Activated T-cell treated with anti-CD3 and anti-CD28 coated beads, Interleukin-2, amount 50 U/mL, for 4 hours (primary cell): Measurements from ENCODE around the gene TBX2. TPM values are rescaled to one million over a fixed set of nuclear protein-coding genes. Genes with fewer than 3 reads are reported as not detected.

Source experiments
- ATAC-seq, 2 donors: fragments of 200-7000 bp; cut with Tn5 transposase; one replicate each; pipeline ENCODE4 v1.10.0; 2021
- DNase-seq: peaks from one replicate; pipeline ENCODE4 v3.0.0-alpha.2; 2020
- H3K27me3 Mint-ChIP-seq: one replicate; pipeline ENCODE4 v1.8.0; 2021; ENCODE audit warnings: low read depth, mixed read lengths
- H3K36me3 Mint-ChIP-seq: one replicate; pipeline ENCODE4 v1.8.0; 2022; ENCODE audit warnings: mixed read lengths; ENCODE audit not compliant: insufficient read depth
- H3K4me1 Mint-ChIP-seq: one replicate; pipeline ENCODE4 v1.8.0; 2021; ENCODE audit warnings: low read depth, mixed read lengths
- H3K4me3 Mint-ChIP-seq: one replicate; pipeline ENCODE4 v1.8.0; 2021; ENCODE audit warnings: mild to moderate bottlenecking, moderate library complexity, mixed read lengths
- H3K9me3 Mint-ChIP-seq: one replicate; pipeline ENCODE4 v1.8.0; 2021; ENCODE audit warnings: mixed read lengths
- total RNA-seq, 3 donors: library from RNA; stranded (reverse); gene quantifications; one replicate each; pipeline ENCODE4 v1.2.1, GENCODE V29; 2021

TBX2 gene
- total RNA-seq, 3 donors from 2014 or later: 0.05 to 0.16 (median 0.15) TPM

- H3K27me3 Mint-ChIP-seq: peaks cover 7% of the 10 kb centered on the region
- H3K9me3 Mint-ChIP-seq: no peaks in the 10 kb centered on the region
- no peak for ATAC-seq
- DNase-seq: no peak
- H3K36me3 Mint-ChIP-seq: peaks cover 2% of the 10 kb centered on the region
- no peak overlapping the region for H3K4me3 Mint-ChIP-seq
- H3K4me1 Mint-ChIP-seq: no peaks in the 10 kb centered on the region
Observed at GRCh38 chr17:61388561-61389356, 10.9 kb upstream of the TBX2 start.

DNA sequence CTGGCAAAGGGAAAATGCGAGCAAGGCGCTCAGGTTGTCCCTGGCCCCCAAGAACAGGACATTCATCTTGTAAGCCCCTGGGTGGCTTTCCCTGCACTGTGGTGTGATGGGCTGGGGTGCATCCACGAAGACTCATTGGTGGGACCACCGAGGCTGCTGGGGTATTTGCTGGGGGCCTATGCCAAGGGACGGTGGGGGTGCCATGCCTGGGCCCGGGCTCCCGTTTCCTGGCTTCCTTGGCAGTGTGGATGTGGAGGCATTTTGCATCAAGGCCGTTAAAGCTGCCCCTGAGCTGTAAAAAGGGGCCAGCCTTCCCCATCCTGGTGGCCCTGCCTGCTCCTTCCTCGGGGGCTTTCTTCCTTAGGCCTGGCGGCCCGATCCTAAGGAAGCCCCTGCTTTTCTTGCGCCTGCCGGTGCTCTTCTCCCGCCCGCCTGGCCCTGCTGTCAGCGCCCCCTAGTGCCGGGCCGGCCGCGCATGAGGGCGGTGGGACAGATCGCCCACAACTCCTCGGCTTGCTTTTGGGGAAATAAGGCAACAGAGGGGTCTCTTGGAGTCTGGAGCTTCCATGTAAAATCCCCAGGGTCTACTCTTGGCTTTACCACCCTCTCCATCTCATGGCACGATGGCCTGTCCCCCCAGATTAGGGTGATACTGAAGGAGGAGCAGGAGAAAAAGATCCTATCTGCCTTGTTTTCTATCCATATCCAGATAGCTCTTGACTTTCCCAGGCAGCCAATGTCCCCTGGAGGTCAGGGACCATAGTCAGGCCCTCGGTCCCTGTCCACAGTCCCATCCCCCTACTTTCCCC lies 9.8 kb upstream of the TBX2 start:
- H3K4me3 Mint-ChIP-seq: no peak overlapping the region
- H3K4me1 Mint-ChIP-seq: no peaks in the 10 kb centered on the region
- peaks cover 13% of the 10 kb centered on the region for H3K27me3 Mint-ChIP-seq
- ATAC-seq (peak; percentile 64 to 67), DNase-seq (no peak)
- H3K9me3 Mint-ChIP-seq: no peaks in the 10 kb centered on the region
- peaks cover 2% of the 10 kb centered on the region for H3K36me3 Mint-ChIP-seq

- Mint-ChIP-seq H3K36me3 (peaks cover 2% of the 10 kb centered on the region), H3K4me1 (peaks cover 2% of the 10 kb centered on the region), H3K9me3 (no peaks in the 10 kb centered on the region), H3K4me3 (no peak overlapping the region), H3K27me3 (peaks cover 18% of the 10 kb centered on the region)
- DNase-seq: no peak
- ATAC-seq: no peak
Observed at GRCh38 chr17:61390479-61390791, 9.2 kb upstream of the TBX2 start.

- Mint-ChIP-seq H3K36me3 (peaks cover 2% of the 10 kb centered on the region), H3K27me3 (peaks cover 25% of the 10 kb centered on the region), H3K4me3 (no peak overlapping the region), H3K9me3 (no peaks in the 10 kb centered on the region), H3K4me1 (peaks cover 5% of the 10 kb centered on the region)
- DNase-seq (no peak), ATAC-seq (no peak)
Observed at GRCh38 chr17:61391595-61392291, 7.9 kb upstream of the TBX2 start.

DNA sequence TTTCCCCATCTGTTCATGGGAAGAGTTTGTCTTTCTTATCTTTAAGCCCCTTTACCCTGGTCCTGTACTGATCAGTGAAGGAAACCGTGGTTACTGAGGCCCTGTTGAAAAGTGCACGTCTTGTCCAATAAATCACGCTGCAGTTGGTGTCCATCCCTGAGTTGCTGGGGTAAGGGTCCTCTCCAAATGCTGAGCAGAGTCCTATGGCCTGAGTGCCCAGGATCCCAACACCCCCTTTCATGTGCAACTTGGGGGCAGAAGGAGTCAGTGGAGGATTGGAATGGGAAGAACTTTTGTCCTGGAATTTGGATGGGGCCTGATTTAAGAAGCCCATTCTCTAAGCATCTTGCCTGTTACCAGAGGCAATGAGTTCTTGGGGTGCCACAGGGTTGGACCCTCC lies 7.0 kb upstream of the TBX2 start:
- Mint-ChIP-seq H3K27me3 (peaks cover 28% of the 10 kb centered on the region), H3K9me3 (no peaks in the 10 kb centered on the region), H3K4me3 (no peak overlapping the region), H3K4me1 (peaks cover 5% of the 10 kb centered on the region), H3K36me3 (peaks cover 2% of the 10 kb centered on the region)
- no peak for DNase-seq
- no peak for ATAC-seq

DNA sequence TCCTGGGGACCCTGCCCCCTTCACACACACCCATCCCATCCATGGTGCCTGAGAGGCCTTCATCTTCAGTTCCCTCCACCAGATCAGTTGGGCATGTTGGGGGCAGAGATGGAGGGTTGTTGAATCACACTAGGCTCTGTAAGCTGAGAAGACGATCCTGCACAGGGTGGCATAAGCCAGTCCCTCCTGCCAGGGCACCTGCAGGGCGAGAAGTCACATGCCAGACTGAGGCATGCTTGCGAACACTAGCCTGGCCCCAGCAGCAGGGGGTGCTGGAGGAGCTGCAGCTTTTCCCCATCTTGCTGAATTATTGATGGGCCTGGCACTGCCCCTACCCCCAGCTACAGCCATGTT lies 6.1 kb upstream of the TBX2 start:
- Mint-ChIP-seq H3K4me1 (peaks cover 12% of the 10 kb centered on the region), H3K9me3 (no peaks in the 10 kb centered on the region), H3K36me3 (peaks cover 2% of the 10 kb centered on the region), H3K27me3 (peaks cover 35% of the 10 kb centered on the region), H3K4me3 (no peak overlapping the region)
- DNase-seq: no peak
- no peak for ATAC-seq

GRCh38 chr17:61393904-61394629 lies 5.6 kb upstream of the TBX2 start:
- H3K4me3 Mint-ChIP-seq: no peak overlapping the region
- no peak for ATAC-seq
- H3K9me3 Mint-ChIP-seq: no peaks in the 10 kb centered on the region
- H3K27me3 Mint-ChIP-seq: peaks cover 35% of the 10 kb centered on the region
- DNase-seq: no peak
- H3K4me1 Mint-ChIP-seq: peaks cover 15% of the 10 kb centered on the region
- H3K36me3 Mint-ChIP-seq: peaks cover 2% of the 10 kb centered on the region

DNA sequence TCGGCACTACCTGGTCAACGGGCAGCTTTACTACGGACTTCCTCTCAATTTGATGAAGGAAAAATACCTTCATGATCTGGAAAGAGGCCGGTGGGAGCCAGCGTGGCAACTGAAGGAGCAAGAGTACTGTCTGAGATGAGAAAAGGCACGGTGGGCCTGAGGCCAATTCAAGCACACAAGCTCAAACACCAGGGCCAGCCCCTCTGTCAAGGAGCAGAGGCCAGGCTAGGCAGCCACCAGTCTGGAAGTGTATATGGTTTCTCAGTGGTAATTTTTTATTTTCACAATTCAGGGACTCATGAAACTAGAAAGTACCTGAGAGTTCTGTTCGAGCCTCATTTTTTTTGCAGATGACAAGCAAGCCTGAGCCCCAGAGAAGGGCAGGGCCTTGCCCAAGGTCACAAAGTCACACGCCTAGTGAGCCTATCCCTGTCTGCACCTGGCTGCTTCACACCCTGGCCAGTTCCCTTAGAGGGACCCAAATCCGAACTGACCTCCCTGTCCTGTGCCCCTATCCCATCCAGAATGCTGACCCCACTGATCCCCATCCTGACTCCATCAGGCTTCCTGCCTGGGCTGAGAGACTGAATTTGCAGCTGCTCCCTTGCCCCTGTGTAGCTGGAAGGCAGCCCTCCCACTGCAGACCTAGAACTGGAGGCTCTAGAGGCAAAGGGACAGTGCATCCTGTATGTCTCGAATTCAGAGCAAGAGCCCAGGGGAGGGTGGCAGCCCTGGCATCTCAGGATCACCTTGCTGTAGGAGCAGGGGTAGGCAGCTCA lies 4.8 kb upstream of the TBX2 start:
- H3K4me3 Mint-ChIP-seq: no peak overlapping the region
- H3K4me1 Mint-ChIP-seq: peaks cover 15% of the 10 kb centered on the region
- DNase-seq (no peak), ATAC-seq (no peak)
- H3K9me3 Mint-ChIP-seq: no peaks in the 10 kb centered on the region
- peaks cover 2% of the 10 kb centered on the region for H3K36me3 Mint-ChIP-seq
- H3K27me3 Mint-ChIP-seq: peaks cover 34% of the 10 kb centered on the region

DNA sequence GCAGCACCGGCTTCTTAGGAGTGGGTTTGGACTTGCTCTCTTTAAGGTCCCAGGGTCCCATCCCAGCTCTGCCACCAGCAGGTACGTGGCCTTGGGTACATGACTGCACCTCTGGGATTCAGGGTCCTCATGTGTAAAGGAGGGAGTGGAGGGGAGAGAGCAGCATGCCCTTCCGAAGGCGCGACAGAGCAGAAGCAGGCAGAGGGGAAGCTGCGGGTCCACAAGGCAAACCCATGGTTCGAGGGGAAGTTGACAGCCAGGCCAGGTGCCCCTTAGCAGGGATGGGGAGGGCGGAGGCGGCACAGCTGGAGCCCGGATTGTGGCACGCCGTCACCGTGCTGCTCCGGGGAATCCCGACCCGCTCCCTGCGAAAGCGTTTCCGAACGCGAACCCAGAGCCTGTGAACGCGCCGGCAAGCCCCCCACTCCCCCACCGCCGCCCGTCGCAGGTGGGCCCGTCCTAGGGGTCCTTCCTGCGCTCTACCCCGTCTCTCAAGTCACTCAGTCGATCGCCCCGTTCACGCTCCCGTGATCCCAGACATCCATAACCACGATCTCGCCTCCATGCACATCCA lies 4.1 kb upstream of the TBX2 start:
- Mint-ChIP-seq H3K9me3 (no peaks in the 10 kb centered on the region), H3K4me1 (peaks cover 15% of the 10 kb centered on the region), H3K27me3 (peaks cover 34% of the 10 kb centered on the region), H3K4me3 (no peak overlapping the region), H3K36me3 (peaks cover 2% of the 10 kb centered on the region)
- DNase-seq (no peak), ATAC-seq (no peak)

GRCh38 chr17:61395983-61396585 lies 3.6 kb upstream of the TBX2 start:
- Mint-ChIP-seq H3K9me3 (no peaks in the 10 kb centered on the region), H3K4me3 (no peak overlapping the region), H3K36me3 (peaks cover 2% of the 10 kb centered on the region), H3K27me3 (peaks cover 40% of the 10 kb centered on the region), H3K4me1 (peaks cover 21% of the 10 kb centered on the region)
- no peak for ATAC-seq
- no peak for DNase-seq

- DNase-seq (no peak), ATAC-seq (no peak)
- Mint-ChIP-seq H3K9me3 (no peaks in the 10 kb centered on the region), H3K36me3 (peaks cover 2% of the 10 kb centered on the region), H3K27me3 (peaks cover 45% of the 10 kb centered on the region), H3K4me3 (no peak overlapping the region), H3K4me1 (peaks cover 25% of the 10 kb centered on the region)
Observed at GRCh38 chr17:61396586-61397085, 3.0 kb upstream of the TBX2 start.

- H3K4me3 Mint-ChIP-seq: no peak overlapping the region
- H3K4me1 Mint-ChIP-seq: peaks cover 27% of the 10 kb centered on the region
- H3K9me3 Mint-ChIP-seq: no peaks in the 10 kb centered on the region
- no peak for DNase-seq
- no peak for ATAC-seq
- H3K27me3 Mint-ChIP-seq: peaks cover 48% of the 10 kb centered on the region
- H3K36me3 Mint-ChIP-seq: peaks cover 2% of the 10 kb centered on the region
Observed at GRCh38 chr17:61397086-61397842, 2.4 kb upstream of the TBX2 start.
